ENCODE measurements around the gene CCND3.

DNA sequence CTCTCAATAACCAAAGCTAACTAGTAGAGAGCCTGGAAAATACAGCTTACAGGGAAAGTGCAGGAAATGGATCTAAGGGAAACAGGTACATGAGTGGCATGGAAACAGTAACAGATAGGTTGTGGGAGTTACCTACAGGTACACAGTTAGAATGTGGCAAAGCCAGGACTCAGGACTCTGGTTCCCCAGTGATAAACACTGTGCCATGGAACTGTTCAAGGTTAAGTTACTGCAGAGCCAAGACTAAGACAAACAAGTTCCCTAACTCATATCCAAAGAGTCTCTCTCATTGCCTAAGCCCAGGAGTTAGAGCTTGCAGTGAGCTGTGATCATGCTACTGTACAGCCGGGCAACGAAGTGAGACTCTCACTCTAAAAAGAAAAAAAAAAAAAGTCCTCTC lies 27.3 kb downstream of the CCND3 start:
- TF ChIP-seq POLR2AphosphoS5 (IDR thresholded peaks at IDR 0.05; ENCODE audit: low read depth) (no peak), SPI1 (IDR thresholded peaks at IDR 0.05; ENCODE audit: borderline replicate concordance, low read depth) (no peak), GABPA (IDR thresholded peaks at IDR 0.05; ENCODE audit: low read depth) (no peak)
- TF ChIP-seq, protein P1, sequence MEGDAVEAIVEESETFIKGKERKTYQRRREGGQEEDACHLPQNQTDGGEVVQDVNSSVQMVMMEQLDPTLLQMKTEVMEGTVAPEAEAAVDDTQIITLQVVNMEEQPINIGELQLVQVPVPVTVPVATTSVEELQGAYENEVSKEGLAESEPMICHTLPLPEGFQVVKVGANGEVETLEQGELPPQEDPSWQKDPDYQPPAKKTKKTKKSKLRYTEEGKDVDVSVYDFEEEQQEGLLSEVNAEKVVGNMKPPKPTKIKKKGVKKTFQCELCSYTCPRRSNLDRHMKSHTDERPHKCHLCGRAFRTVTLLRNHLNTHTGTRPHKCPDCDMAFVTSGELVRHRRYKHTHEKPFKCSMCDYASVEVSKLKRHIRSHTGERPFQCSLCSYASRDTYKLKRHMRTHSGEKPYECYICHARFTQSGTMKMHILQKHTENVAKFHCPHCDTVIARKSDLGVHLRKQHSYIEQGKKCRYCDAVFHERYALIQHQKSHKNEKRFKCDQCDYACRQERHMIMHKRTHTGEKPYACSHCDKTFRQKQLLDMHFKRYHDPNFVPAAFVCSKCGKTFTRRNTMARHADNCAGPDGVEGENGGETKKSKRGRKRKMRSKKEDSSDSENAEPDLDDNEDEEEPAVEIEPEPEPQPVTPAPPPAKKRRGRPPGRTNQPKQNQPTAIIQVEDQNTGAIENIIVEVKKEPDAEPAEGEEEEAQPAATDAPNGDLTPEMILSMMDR (IDR thresholded peaks at IDR 0.05; ENCODE audit: insufficient read depth, low read length), result no peak
- TF ChIP-seq, protein P2, sequence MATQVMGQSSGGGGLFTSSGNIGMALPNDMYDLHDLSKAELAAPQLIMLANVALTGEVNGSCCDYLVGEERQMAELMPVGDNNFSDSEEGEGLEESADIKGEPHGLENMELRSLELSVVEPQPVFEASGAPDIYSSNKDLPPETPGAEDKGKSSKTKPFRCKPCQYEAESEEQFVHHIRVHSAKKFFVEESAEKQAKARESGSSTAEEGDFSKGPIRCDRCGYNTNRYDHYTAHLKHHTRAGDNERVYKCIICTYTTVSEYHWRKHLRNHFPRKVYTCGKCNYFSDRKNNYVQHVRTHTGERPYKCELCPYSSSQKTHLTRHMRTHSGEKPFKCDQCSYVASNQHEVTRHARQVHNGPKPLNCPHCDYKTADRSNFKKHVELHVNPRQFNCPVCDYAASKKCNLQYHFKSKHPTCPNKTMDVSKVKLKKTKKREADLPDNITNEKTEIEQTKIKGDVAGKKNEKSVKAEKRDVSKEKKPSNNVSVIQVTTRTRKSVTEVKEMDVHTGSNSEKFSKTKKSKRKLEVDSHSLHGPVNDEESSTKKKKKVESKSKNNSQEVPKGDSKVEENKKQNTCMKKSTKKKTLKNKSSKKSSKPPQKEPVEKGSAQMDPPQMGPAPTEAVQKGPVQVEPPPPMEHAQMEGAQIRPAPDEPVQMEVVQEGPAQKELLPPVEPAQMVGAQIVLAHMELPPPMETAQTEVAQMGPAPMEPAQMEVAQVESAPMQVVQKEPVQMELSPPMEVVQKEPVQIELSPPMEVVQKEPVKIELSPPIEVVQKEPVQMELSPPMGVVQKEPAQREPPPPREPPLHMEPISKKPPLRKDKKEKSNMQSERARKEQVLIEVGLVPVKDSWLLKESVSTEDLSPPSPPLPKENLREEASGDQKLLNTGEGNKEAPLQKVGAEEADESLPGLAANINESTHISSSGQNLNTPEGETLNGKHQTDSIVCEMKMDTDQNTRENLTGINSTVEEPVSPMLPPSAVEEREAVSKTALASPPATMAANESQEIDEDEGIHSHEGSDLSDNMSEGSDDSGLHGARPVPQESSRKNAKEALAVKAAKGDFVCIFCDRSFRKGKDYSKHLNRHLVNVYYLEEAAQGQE (IDR thresholded peaks at IDR 0.05; ENCODE audit: insufficient replicate concordance, low read depth), result no peak

Measured in HL-60 (cell line).